ENCODE results near the gene CD68. TPM values are rescaled to one million over a fixed set of nuclear protein-coding genes. Genes with fewer than 3 reads are reported as not detected.
A peak's percentile ranks its signal among the peaks of the same experiment; 100 is the strongest.

CD68 gene
- total RNA-seq, 2 experiments from 2014 or later = 0.44 to 0.54 TPM

DNA sequence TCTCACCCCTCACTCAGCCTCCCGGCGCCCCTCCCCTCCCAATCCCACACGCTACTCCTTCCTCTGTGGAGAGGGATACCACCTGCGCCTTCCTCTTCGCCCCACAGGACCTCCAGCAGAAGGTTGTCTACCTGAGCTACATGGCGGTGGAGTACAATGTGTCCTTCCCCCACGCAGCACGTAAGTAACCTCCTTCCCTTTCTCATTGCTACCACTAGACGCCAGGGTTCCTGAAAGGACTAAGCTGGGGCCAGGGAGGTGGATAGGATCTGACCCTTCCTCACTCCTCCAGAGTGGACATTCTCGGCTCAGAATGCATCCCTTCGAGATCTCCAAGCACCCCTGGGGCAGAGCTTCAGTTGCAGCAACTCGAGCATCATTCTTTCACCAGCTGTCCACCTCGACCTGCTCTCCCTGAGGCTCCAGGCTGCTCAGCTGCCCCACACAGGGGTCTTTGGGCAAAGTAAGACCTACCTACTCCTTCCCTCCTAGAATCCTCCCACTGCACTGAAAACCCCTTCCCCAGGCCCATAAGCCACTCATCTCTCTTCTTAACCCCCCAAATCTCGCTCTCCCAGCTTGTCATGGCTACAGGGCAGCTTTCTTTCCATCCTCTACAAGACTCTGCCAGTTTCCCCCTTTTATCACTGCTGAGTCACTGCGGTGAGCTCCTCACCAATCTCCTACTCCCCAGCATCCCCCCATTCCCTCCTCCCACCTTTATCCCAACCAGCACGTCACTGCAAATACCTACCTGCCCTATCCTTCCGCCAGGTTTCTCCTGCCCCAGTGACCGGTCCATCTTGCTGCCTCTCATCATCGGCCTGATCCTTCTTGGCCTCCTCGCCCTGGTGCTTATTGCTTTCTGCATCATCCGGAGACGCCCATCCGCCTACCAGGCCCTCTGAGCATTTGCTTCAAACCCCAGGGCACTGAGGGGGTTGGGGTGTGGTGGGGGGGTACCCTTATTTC, 1.5 kb downstream of the CD68 start:
- Histone ChIP-seq H2AFZ (ENCODE audit: low read length) (no peak overlapping the region), H3K9me3 (ENCODE audit: low read length) (no peaks in the 10 kb centered on the region), H3K4me1 (ENCODE audit: insufficient read depth, low read length, poor library complexity, severe bottlenecking) (peaks cover 56% of the 10 kb centered on the region), H3K27ac (ENCODE audit: low read depth, low read length, poor library complexity, severe bottlenecking) (no peak overlapping the region), H3K79me2 (ENCODE audit: insufficient read depth, low read depth, low read length) (peaks cover 11% of the 10 kb centered on the region; the same call in 1 of the 2 replicates), H3K4me2 (ENCODE audit: low read length) (no peak overlapping the region), H4K20me1 (ENCODE audit: insufficient read depth, low read length) (peaks cover 11% of the 10 kb centered on the region), H3K9me2 (ENCODE audit: insufficient read depth, low read length) (no peaks in the 10 kb centered on the region), H3K4me3 (ENCODE audit: low read depth, low read length, poor library complexity, severe bottlenecking) (no peak overlapping the region), H3K36me3 (ENCODE audit: insufficient read depth, low read length) (peaks cover 71% of the 10 kb centered on the region)
- TF ChIP-seq, protein P1, sequence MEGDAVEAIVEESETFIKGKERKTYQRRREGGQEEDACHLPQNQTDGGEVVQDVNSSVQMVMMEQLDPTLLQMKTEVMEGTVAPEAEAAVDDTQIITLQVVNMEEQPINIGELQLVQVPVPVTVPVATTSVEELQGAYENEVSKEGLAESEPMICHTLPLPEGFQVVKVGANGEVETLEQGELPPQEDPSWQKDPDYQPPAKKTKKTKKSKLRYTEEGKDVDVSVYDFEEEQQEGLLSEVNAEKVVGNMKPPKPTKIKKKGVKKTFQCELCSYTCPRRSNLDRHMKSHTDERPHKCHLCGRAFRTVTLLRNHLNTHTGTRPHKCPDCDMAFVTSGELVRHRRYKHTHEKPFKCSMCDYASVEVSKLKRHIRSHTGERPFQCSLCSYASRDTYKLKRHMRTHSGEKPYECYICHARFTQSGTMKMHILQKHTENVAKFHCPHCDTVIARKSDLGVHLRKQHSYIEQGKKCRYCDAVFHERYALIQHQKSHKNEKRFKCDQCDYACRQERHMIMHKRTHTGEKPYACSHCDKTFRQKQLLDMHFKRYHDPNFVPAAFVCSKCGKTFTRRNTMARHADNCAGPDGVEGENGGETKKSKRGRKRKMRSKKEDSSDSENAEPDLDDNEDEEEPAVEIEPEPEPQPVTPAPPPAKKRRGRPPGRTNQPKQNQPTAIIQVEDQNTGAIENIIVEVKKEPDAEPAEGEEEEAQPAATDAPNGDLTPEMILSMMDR (conservative IDR thresholded peaks at IDR 0.05; ENCODE audit: low read length) = no peak
- TF ChIP-seq EZH2phosphoT487 (IDR thresholded peaks at IDR 0.05; ENCODE audit: borderline replicate concordance, low read depth, low read length) = no peak
- POLR2A ChIA-PET = no interaction called here
- intact Hi-C loops (cut with micrococcal nuclease; ENCODE audit: unreplicated experiment) = no loop called here
- BruUV-seq (replicated peaks) = no TSS peak
- CTCF ChIA-PET (ENCODE audit: unreplicated experiment) = no interaction called here
- DNase-seq (ENCODE audit: low spot score) = no peak

DNA sequence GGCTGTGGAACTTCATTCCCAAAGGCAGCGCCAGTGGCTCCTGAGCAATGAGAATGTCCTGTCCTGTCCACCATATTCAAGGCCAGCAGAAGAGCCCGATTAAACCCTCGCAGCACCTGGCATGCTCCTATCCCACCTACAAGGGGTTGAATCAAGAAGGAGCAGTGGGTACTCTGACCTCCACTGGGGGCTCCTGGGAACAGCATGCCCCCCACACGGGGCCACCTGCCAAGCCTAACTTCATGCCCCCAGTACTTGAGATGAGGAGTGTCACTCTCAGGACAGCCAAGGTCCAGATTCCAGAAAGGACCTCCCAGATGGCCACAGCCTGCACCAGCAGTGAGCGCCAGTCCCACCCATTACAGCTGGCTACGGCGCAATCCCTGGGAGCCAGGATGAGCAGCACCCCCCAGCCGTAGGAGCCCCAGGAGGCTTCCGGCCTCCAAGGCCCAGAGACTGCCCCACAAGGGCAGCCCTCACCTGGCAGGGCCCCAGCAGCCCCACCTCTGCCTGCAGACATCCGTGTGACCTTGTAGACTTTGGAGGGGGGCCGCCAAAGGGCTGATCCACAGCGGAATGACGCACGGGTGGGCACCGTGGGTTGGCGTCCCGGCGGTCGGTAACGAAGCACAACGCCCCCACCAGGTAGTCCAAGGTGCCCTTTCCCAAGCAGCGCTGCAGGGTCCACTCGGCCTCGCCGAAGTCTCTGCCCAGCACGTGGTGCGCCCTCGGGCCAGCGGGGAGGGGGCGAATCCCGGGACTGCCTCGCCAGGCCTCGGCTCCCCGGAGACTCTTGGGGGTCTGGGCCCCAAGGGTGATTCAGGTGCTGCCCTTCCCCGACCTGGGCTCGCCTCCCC, 3.2 kb downstream of the CD68 start:
- no TSS peak for BruUV-seq (replicated peaks)
- peaks cover 5% of the 10 kb centered on the region; the same call in 1 of the 2 replicates for H3K79me2 ChIP-seq (ENCODE audit: insufficient read depth, low read depth, low read length)
- H3K9me2 ChIP-seq (ENCODE audit: insufficient read depth, low read length) = no peaks in the 10 kb centered on the region
- peak overlapping the region; percentile 94; the same call in 1 of the 2 replicates for H3K4me2 ChIP-seq (ENCODE audit: low read length)
- no peak overlapping the region for H3K27ac ChIP-seq (ENCODE audit: low read depth, low read length, poor library complexity, severe bottlenecking)
- peaks cover 66% of the 10 kb centered on the region for H3K36me3 ChIP-seq (ENCODE audit: insufficient read depth, low read length)
- no peaks in the 10 kb centered on the region for H4K20me1 ChIP-seq (ENCODE audit: insufficient read depth, low read length)
- no peak for TF ChIP-seq EZH2phosphoT487 (IDR thresholded peaks at IDR 0.05; ENCODE audit: borderline replicate concordance, low read depth, low read length)
- TF ChIP-seq, protein P1 (conservative IDR thresholded peaks at IDR 0.05; ENCODE audit: low read length) = 0 out of 2 replicates have a peak, but pooled peaks have one; percentile 14
- ChIA-PET CTCF (ENCODE audit: unreplicated experiment) (no interaction called here), POLR2A (interaction anchor here (0.6 to 1.2 kb wide), 2 partner anchors 9 to 664 kb away, joined by 3 to 5 read pairs; no protein-coding TSS in a partner anchor)
- no peak overlapping the region for H2AFZ ChIP-seq (ENCODE audit: low read length)
- peaks cover 39% of the 10 kb centered on the region for H3K4me1 ChIP-seq (ENCODE audit: insufficient read depth, low read length, poor library complexity, severe bottlenecking)
- H3K9me3 ChIP-seq (ENCODE audit: low read length) = no peaks in the 10 kb centered on the region
- H3K4me3 ChIP-seq (ENCODE audit: low read depth, low read length, poor library complexity, severe bottlenecking) = peak overlapping the region; percentile 75
- no peak for DNase-seq (ENCODE audit: low spot score)
- intact Hi-C loops (cut with micrococcal nuclease; ENCODE audit: unreplicated experiment) = no loop called here

Data from OCI-LY7 (cell line).